Central memory CD8-positive, alpha-beta T cell (primary cell): ENCODE data around the gene ADGRB2.

Experiments
- ATAC-seq: fragments of 150-1000 bp; cut with Tn5 transposase; replicated peaks from 2 replicates; pipeline ENCODE4 v1.10.0; 2022; ENCODE audit warnings: mild to moderate bottlenecking, moderate FRiP score, moderate number of reproducible peaks; ENCODE audit not compliant: poor library complexity, severe bottlenecking; ENCODE audit errors: extremely low read depth
- DNase-seq, 2 donors: peaks; one replicate each; pipeline ENCODE4 v3.0.0; 2021; ENCODE audit warnings: low spot score in 2 of 2
- H3K27ac Mint-ChIP-seq: one replicate; pipeline ENCODE4 v1.8.0; 2022; ENCODE audit warnings: low read depth, mild to moderate bottlenecking, moderate library complexity, mixed read lengths
- H3K27me3 Mint-ChIP-seq: one replicate; pipeline ENCODE4 v1.8.0; 2022; ENCODE audit warnings: mixed read lengths
- H3K36me3 Mint-ChIP-seq: one replicate; pipeline ENCODE4 v1.8.0; 2022; ENCODE audit warnings: mild to moderate bottlenecking, moderate library complexity, mixed read lengths; ENCODE audit not compliant: insufficient read depth
- H3K4me1 Mint-ChIP-seq: one replicate; pipeline ENCODE4 v1.8.0; 2022; ENCODE audit warnings: mixed read lengths
- H3K4me3 Mint-ChIP-seq: one replicate; pipeline ENCODE4 v1.8.0; 2022; ENCODE audit warnings: mild to moderate bottlenecking, moderate library complexity, mixed read lengths
- H3K9me3 Mint-ChIP-seq: one replicate; pipeline ENCODE4 v1.8.0; 2022; ENCODE audit warnings: mixed read lengths

ADGRB2 gene

GRCh38 chr1:31700468-31701090 lies 63.6 kb downstream of the ADGRB2 start:
- ATAC-seq (no peak), DNase-seq (no peak)
- no peaks in the 10 kb centered on the region for H3K27me3 Mint-ChIP-seq
- no peak overlapping the region for H3K4me3 Mint-ChIP-seq
- H3K36me3 Mint-ChIP-seq, result no peaks in the 10 kb centered on the region
- no peaks in the 10 kb centered on the region for H3K9me3 Mint-ChIP-seq
- peaks cover 49% of the 10 kb centered on the region for H3K4me1 Mint-ChIP-seq
- H3K27ac Mint-ChIP-seq, result peak overlapping the region; percentile 2

- Mint-ChIP-seq H3K36me3 (no peaks in the 10 kb centered on the region), H3K27me3 (no peaks in the 10 kb centered on the region), H3K4me1 (peaks cover 37% of the 10 kb centered on the region), H3K9me3 (no peaks in the 10 kb centered on the region), H3K4me3 (peak overlapping the region; percentile 5), H3K27ac (peak overlapping the region; percentile 82)
- peak; percentile 36 for ATAC-seq
- DNase-seq, result no peak
Measured at GRCh38 chr1:31699341-31699891, 64.7 kb downstream of the ADGRB2 start.

- Mint-ChIP-seq H3K36me3 (no peaks in the 10 kb centered on the region), H3K9me3 (no peaks in the 10 kb centered on the region), H3K27me3 (no peaks in the 10 kb centered on the region), H3K4me3 (no peak overlapping the region), H3K4me1 (peaks cover 37% of the 10 kb centered on the region), H3K27ac (peak overlapping the region; percentile 21)
- ATAC-seq (no peak), DNase-seq (no peak)
Measured at GRCh38 chr1:31697369-31697984, 66.7 kb downstream of the ADGRB2 start.

- Mint-ChIP-seq H3K4me3 (no peak overlapping the region), H3K27me3 (peaks cover 2% of the 10 kb centered on the region), H3K27ac (no peak overlapping the region), H3K9me3 (no peaks in the 10 kb centered on the region), H3K36me3 (no peaks in the 10 kb centered on the region), H3K4me1 (peaks cover 36% of the 10 kb centered on the region)
- DNase-seq (no peak), ATAC-seq (no peak)
Measured at GRCh38 chr1:31696242-31696641, 67.9 kb downstream of the ADGRB2 start.

- ATAC-seq (no peak), DNase-seq (no peak)
- peaks cover 9% of the 10 kb centered on the region for H3K27me3 Mint-ChIP-seq
Measured at GRCh38 chr1:31695327-31695726, 68.8 kb downstream of the ADGRB2 start.

GRCh38 chr1:31694964-31695313 lies 69.2 kb downstream of the ADGRB2 start:
- H3K36me3 Mint-ChIP-seq, result no peaks in the 10 kb centered on the region
- no peak overlapping the region for H3K27ac Mint-ChIP-seq
- ATAC-seq (no peak), DNase-seq (no peak)
- H3K9me3 Mint-ChIP-seq, result no peaks in the 10 kb centered on the region
- no peak overlapping the region for H3K4me3 Mint-ChIP-seq
- H3K27me3 Mint-ChIP-seq, result peaks cover 9% of the 10 kb centered on the region
- H3K4me1 Mint-ChIP-seq, result peaks cover 24% of the 10 kb centered on the region

More at GRCh38 chr1:31695327-31695726, 68.8 kb downstream of the ADGRB2 start:
- H3K4me3 Mint-ChIP-seq, result no peak overlapping the region
- no peak overlapping the region for H3K27ac Mint-ChIP-seq
- H3K9me3 Mint-ChIP-seq, result no peaks in the 10 kb centered on the region
- peaks cover 27% of the 10 kb centered on the region for H3K4me1 Mint-ChIP-seq
- no peaks in the 10 kb centered on the region for H3K36me3 Mint-ChIP-seq

GRCh38 chr1:31694069-31694963 lies 69.8 kb downstream of the ADGRB2 start:
- DNase-seq, result no peak
- no peaks in the 10 kb centered on the region for H3K9me3 Mint-ChIP-seq
- H3K4me1 Mint-ChIP-seq, result peaks cover 18% of the 10 kb centered on the region
- H3K27ac Mint-ChIP-seq, result no peak overlapping the region
- H3K36me3 Mint-ChIP-seq, result no peaks in the 10 kb centered on the region
- H3K4me3 Mint-ChIP-seq, result no peak overlapping the region
- no peak for ATAC-seq
- H3K27me3 Mint-ChIP-seq, result peaks cover 13% of the 10 kb centered on the region

GRCh38 chr1:31693231-31693630 lies 70.9 kb downstream of the ADGRB2 start:
- H3K4me1 Mint-ChIP-seq, result peaks cover 12% of the 10 kb centered on the region
- H3K27ac Mint-ChIP-seq, result no peak overlapping the region
- DNase-seq, result no peak
- peaks cover 24% of the 10 kb centered on the region for H3K27me3 Mint-ChIP-seq
- H3K9me3 Mint-ChIP-seq, result no peaks in the 10 kb centered on the region
- ATAC-seq, result no peak
- no peaks in the 10 kb centered on the region for H3K36me3 Mint-ChIP-seq
- H3K4me3 Mint-ChIP-seq, result no peak overlapping the region

- ATAC-seq, result no peak
- Mint-ChIP-seq H3K27ac (no peak overlapping the region), H3K27me3 (peaks cover 36% of the 10 kb centered on the region), H3K36me3 (no peaks in the 10 kb centered on the region), H3K4me3 (no peak overlapping the region), H3K4me1 (no peaks in the 10 kb centered on the region), H3K9me3 (no peaks in the 10 kb centered on the region)
- no peak for DNase-seq
Measured at GRCh38 chr1:31691951-31692350, 72.2 kb downstream of the ADGRB2 start.

GRCh38 chr1:31691446-31691845 lies 72.7 kb downstream of the ADGRB2 start:
- H3K9me3 Mint-ChIP-seq, result no peaks in the 10 kb centered on the region
- ATAC-seq (no peak), DNase-seq (no peak)
- no peaks in the 10 kb centered on the region for H3K36me3 Mint-ChIP-seq
- H3K27me3 Mint-ChIP-seq, result peaks cover 41% of the 10 kb centered on the region
- H3K4me3 Mint-ChIP-seq, result no peak overlapping the region
- H3K27ac Mint-ChIP-seq, result no peak overlapping the region
- no peaks in the 10 kb centered on the region for H3K4me1 Mint-ChIP-seq

GRCh38 chr1:31690921-31691320 lies 73.2 kb downstream of the ADGRB2 start:
- DNase-seq (no peak), ATAC-seq (no peak)
- Mint-ChIP-seq H3K4me3 (no peak overlapping the region), H3K9me3 (no peaks in the 10 kb centered on the region), H3K36me3 (no peaks in the 10 kb centered on the region), H3K27me3 (peaks cover 46% of the 10 kb centered on the region), H3K4me1 (no peaks in the 10 kb centered on the region), H3K27ac (no peak overlapping the region)

GRCh38 chr1:31689854-31690253 lies 74.3 kb downstream of the ADGRB2 start:
- no peaks in the 10 kb centered on the region for H3K4me1 Mint-ChIP-seq
- no peaks in the 10 kb centered on the region for H3K36me3 Mint-ChIP-seq
- ATAC-seq, result no peak
- H3K27me3 Mint-ChIP-seq, result peaks cover 57% of the 10 kb centered on the region
- no peak for DNase-seq
- peak overlapping the region; percentile 61 for H3K27ac Mint-ChIP-seq
- no peaks in the 10 kb centered on the region for H3K9me3 Mint-ChIP-seq
- no peak overlapping the region for H3K4me3 Mint-ChIP-seq
